Measurements from ENCODE around the gene LSR. TPM values are rescaled to one million over a fixed set of nuclear protein-coding genes. Genes with fewer than 3 reads are reported as not detected.

Gene LSR
- total RNA-seq, 1 donor from 2014 or later: 79.1 TPM

DNA sequence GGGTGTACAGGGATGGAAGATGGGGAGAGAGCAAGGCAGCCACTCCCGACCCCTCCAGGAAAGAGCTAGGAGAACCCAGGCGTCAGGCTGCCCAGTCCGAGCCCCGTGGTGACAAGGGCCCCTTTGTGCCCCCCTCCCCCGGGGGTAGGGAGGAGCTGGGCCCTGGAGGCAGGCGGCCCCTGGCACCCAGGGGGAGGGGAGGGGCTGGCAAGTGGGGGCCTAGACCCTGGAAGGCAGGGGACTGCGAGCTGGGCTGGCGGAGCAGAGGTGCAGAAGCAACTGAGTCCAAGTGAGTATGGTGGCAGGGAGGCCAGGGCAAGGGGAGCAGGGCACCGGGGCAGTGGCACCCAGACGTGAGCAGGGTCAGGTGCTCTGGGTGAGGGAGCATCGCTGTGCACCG is 43.1 kb downstream of the LSR start, which contains the start of gene MAG:
MAG (plus strand) TSS at position 246 of the 400 bp plus-strand sequence. CDS start 3,248 bp downstream, outside the sequence.
- Histone ChIP-seq H3K9me3 (no peaks in the 10 kb centered on the region), H3K27me3 (peaks cover 15% of the 10 kb centered on the region), H3K27ac (no peak within 1 kb of the TSS), H3K4me3 (no peak within 1 kb of the TSS), H3K4me1 (no peaks in the 10 kb centered on the region), H3K36me3 (no peaks in the 10 kb centered on the region)
- intact Hi-C loops (cut with DNase I): no loop called here
- DNase-seq: no peak
- TF ChIP-seq, protein P1, sequence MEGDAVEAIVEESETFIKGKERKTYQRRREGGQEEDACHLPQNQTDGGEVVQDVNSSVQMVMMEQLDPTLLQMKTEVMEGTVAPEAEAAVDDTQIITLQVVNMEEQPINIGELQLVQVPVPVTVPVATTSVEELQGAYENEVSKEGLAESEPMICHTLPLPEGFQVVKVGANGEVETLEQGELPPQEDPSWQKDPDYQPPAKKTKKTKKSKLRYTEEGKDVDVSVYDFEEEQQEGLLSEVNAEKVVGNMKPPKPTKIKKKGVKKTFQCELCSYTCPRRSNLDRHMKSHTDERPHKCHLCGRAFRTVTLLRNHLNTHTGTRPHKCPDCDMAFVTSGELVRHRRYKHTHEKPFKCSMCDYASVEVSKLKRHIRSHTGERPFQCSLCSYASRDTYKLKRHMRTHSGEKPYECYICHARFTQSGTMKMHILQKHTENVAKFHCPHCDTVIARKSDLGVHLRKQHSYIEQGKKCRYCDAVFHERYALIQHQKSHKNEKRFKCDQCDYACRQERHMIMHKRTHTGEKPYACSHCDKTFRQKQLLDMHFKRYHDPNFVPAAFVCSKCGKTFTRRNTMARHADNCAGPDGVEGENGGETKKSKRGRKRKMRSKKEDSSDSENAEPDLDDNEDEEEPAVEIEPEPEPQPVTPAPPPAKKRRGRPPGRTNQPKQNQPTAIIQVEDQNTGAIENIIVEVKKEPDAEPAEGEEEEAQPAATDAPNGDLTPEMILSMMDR (IDR thresholded peaks at IDR 0.05): no peak
- ATAC-seq: no peak

DNA sequence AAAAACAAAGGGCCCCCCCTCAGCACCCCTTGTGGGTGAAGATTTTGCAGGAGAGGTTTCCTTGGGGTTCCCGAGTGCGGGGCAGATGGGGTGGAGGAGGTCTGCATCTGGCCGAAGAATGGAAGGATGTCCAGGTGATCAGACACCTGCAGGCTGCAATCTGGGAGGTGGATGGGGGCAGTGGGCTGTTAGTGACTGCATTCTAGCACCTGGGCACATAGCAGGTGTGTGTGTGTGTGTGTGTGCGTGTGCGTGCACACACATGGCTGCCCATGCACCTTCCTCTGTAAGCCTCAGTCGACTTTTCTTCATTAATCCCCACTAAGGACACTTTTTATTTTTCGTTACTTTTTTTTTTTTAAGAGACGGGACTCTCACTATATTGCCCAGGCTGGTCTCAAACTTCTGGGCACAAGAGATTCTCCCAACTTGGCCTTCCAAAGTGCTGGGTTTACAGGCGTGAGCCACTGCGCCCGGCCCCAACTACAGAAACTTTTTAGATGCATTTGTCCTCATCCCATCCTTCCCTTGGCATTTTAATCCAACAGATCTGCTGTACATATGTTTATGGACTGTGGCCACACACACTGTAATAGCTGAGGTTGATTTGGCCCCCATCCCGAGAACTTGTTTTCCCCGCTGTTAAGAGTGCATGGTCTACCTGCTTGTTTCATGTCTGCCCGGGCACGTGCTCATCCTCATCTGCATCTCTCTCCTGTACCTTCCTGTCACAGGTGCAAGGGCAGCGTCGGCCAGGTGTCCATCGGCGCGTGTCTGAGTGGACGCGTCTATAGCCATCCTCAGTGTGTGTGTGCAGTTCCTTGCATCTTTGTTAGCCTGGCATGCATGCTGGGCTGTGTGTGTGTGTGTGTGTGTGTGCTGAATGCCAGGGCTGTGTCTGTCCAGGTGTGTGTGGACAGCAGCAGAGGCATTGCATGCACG is 43.9 kb downstream of the LSR start:
- TF ChIP-seq, protein P1 (IDR thresholded peaks at IDR 0.05): no peak
- ATAC-seq: no peak
- H3K4me3 ChIP-seq: no peak overlapping the region
- intact Hi-C loops (cut with DNase I): no loop called here
- H3K27ac ChIP-seq: no peak overlapping the region
- no peaks in the 10 kb centered on the region for H3K4me1 ChIP-seq
- H3K9me3 ChIP-seq: no peaks in the 10 kb centered on the region
- no peak for DNase-seq
- H3K27me3 ChIP-seq: peaks cover 15% of the 10 kb centered on the region
- H3K36me3 ChIP-seq: no peaks in the 10 kb centered on the region

DNA sequence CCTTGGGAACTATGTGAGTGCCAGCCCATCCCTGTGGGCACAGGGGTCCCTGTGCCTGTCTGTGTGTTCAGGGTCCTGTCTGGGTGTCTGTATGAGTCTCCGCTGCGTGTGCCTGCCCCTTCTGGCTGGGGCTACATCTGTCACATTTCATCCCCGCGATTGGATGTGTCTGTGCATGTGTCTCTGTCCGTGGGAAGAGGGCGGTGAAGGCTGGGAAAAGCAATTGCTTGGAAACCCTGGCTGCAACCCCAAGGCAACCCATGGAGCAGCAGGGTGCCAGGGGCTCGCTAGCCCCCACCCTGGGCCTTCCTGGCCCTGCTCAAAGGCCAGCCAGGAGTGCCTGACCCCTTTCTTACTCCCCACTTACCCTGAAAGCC is 44.5 kb downstream of the LSR start:
- Histone ChIP-seq H3K27me3 (peaks cover 15% of the 10 kb centered on the region), H3K4me1 (no peaks in the 10 kb centered on the region), H3K9me3 (no peaks in the 10 kb centered on the region), H3K36me3 (no peaks in the 10 kb centered on the region), H3K4me3 (no peak overlapping the region), H3K27ac (no peak overlapping the region)
- DNase-seq (no peak), ATAC-seq (no peak)
- TF ChIP-seq, protein P1 (IDR thresholded peaks at IDR 0.05): no peak
- intact Hi-C loops (cut with DNase I): no loop called here

DNA sequence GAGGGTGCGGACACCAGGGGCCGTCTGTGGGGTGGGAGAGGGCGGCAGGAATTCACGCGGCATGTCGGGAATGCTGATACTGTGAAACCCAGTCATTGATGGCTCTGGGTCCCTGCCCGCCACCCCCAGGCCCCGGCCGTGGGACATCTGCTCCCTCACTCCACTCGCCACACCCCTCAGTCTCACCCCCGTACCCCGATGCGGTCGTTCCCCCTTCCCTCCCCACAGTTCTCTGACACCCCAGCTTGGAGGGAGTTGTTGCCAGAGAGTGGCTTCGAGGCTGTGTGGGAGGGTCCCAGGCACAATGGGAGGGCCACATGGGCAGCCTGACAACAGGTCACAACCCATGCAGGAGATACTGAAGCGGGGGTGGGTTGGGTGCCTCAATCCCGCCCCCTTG is 45.0 kb downstream of the LSR start:
- TF ChIP-seq, protein P1 (IDR thresholded peaks at IDR 0.05): no peak
- Histone ChIP-seq H3K27me3 (peaks cover 15% of the 10 kb centered on the region), H3K36me3 (no peaks in the 10 kb centered on the region), H3K4me1 (no peaks in the 10 kb centered on the region), H3K27ac (no peak overlapping the region), H3K9me3 (no peaks in the 10 kb centered on the region), H3K4me3 (no peak overlapping the region)
- DNase-seq (no peak), ATAC-seq (no peak)
- intact Hi-C loops (cut with DNase I): no loop called here

DNA sequence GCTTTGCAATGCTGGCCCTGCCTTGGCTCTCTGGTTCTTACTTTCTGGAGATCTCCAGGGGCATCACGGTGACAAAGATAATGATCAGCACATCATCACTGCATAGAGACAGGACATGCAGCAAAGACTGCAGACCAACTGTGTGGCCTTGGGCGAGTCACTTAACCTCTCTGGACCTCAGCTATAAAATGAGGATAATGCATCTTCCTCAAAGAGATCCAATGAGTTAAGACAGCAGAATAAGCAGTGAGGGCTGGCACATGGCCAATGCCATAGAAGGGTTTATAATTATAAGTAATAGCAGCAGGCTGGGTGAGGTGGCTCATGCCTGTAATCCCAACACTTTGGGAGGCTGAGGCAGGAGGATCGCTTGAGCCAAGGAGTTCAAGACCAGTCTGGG is 45.5 kb downstream of the LSR start:
- no peaks in the 10 kb centered on the region for H3K9me3 ChIP-seq
- no peaks in the 10 kb centered on the region for H3K4me1 ChIP-seq
- TF ChIP-seq, protein P1 (IDR thresholded peaks at IDR 0.05): no peak
- ATAC-seq: no peak
- no peaks in the 10 kb centered on the region for H3K36me3 ChIP-seq
- intact Hi-C loops (cut with DNase I): no loop called here
- no peak for DNase-seq
- H3K27ac ChIP-seq: no peak overlapping the region
- H3K4me3 ChIP-seq: no peak overlapping the region
- H3K27me3 ChIP-seq: peaks cover 15% of the 10 kb centered on the region
